ENCODE data around the gene ETFA.

The ETFA gene

DNA sequence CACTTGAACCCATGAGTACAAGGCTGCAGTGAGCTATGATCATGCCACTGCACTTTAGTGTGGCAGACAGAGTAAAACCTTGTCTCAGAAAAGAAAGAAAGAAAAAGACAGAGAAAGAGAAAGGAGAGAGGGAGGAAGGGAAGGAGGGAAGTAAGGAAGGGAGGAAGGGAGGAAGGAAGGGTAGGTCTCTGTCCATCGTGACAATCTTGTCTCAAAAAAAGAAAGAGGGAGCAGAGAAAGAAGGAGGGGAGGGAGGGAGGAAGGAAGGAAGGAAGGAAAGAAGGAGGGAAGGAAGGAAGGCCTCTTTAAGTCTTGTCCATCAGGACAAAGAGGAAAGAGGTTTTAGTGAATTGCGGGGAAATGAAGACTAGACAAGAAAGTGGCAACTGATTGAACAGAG, 122.2 kb downstream of the ETFA start:
- H3K4me3 ChIP-seq (ENCODE audit: low read depth, low read length): no peak overlapping the region
- TF ChIP-seq, protein P1, sequence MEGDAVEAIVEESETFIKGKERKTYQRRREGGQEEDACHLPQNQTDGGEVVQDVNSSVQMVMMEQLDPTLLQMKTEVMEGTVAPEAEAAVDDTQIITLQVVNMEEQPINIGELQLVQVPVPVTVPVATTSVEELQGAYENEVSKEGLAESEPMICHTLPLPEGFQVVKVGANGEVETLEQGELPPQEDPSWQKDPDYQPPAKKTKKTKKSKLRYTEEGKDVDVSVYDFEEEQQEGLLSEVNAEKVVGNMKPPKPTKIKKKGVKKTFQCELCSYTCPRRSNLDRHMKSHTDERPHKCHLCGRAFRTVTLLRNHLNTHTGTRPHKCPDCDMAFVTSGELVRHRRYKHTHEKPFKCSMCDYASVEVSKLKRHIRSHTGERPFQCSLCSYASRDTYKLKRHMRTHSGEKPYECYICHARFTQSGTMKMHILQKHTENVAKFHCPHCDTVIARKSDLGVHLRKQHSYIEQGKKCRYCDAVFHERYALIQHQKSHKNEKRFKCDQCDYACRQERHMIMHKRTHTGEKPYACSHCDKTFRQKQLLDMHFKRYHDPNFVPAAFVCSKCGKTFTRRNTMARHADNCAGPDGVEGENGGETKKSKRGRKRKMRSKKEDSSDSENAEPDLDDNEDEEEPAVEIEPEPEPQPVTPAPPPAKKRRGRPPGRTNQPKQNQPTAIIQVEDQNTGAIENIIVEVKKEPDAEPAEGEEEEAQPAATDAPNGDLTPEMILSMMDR (IDR thresholded peaks at IDR 0.05; ENCODE audit: borderline replicate concordance, insufficient read depth, low read depth, low read length): no peak

- TF ChIP-seq, protein P1 (IDR thresholded peaks at IDR 0.05; ENCODE audit: borderline replicate concordance, insufficient read depth, low read depth, low read length): no peak
- no peak overlapping the region for H3K4me3 ChIP-seq (ENCODE audit: low read depth, low read length)
Observed at GRCh38 chr15:76187163-76187562, 124.1 kb downstream of the ETFA start.

DNA sequence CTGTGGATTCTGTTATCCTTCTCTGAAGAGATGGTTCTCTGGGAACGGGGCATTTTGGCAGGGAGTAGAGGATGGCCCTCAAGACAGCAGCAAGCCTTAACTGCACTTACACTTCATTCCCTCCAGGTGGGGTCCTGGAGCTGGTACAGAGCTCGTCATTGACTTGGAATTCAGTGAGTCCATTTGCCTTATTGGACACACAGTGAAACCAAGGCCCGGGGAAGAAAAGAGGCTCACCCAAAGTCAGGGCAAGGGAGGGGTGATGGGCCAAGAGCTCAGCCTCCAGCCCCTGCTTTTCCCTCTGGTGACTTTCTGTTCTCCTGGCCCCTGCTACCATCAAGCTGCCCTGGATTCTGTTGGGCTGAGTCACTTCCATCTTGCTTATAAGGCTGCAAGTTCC, 125.6 kb downstream of the ETFA start:
- TF ChIP-seq, protein P1 (IDR thresholded peaks at IDR 0.05; ENCODE audit: borderline replicate concordance, insufficient read depth, low read depth, low read length): peak; percentile 68
- no peak overlapping the region for H3K4me3 ChIP-seq (ENCODE audit: low read depth, low read length)

DNA sequence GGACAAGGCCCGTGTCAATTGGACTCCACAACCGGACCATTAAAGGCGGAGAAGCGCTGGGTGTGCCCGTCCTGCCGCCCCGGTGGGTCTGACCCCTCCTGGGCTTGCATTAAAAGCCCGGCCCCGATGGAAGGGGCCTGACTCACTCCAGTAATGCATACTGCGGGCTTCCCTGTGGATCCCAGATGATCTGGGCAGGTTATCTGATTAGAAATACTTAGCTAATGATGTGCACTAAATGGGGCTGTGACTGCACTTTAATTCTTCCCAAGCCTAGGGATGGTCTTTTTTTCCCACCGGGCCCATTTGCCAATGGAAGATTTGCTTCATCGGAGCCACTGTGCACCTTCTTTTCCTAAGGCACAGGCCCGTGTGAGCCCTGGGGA, 126.6 kb downstream of the ETFA start:
- no peak overlapping the region for H3K4me3 ChIP-seq (ENCODE audit: low read depth, low read length)
- TF ChIP-seq, protein P1 (IDR thresholded peaks at IDR 0.05; ENCODE audit: borderline replicate concordance, insufficient read depth, low read depth, low read length): no peak

DNA sequence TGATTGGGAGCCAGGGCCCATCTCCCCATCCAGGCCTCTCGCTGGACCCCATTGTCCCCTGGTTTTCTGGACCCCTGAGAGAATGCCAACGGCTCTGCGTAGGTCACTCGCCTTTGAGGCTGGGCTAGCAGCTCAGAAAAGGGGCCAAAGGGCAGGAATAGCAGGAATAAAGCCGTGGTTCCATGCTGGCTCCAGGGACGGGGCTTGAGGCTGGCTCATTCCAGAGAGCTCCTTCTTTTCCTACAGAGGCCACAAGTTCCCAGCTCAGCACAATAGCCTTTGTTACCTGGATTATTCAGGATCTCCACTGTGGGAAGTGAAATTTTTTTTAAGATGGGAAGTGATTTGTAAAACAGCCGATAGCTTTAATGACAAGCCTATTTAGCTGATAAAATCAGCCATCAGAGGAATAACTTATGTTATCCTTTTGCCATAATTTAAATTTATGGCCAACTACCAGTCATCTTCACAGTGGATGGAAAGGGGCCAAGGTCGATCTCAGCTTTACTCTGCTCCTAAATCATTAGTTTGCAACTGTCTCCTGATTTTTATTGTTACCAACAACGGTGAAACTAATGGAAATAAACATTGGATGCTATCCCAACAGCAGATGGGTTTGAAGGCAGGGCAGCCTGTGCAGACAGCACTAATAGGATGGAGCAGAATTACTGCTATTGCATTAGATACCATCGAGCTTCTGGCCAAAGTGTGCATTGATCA, 127.2 kb downstream of the ETFA start:
- TF ChIP-seq, protein P1 (IDR thresholded peaks at IDR 0.05; ENCODE audit: borderline replicate concordance, insufficient read depth, low read depth, low read length): no peak
- no peak overlapping the region for H3K4me3 ChIP-seq (ENCODE audit: low read depth, low read length)

- TF ChIP-seq, protein P1 (IDR thresholded peaks at IDR 0.05; ENCODE audit: borderline replicate concordance, insufficient read depth, low read depth, low read length): no peak
- no peak overlapping the region for H3K4me3 ChIP-seq (ENCODE audit: low read depth, low read length)
Observed at GRCh38 chr15:76181705-76182107, 129.6 kb downstream of the ETFA start.

GRCh38 chr15:76180321-76180720, 130.9 kb downstream of the ETFA start:
- TF ChIP-seq, protein P1 (IDR thresholded peaks at IDR 0.05; ENCODE audit: borderline replicate concordance, insufficient read depth, low read depth, low read length): no peak
- no peak overlapping the region for H3K4me3 ChIP-seq (ENCODE audit: low read depth, low read length)
